CD4-positive, alpha-beta T cell (primary cell): ENCODE results near the gene HOXC9. TPM values are rescaled to one million over a fixed set of nuclear protein-coding genes. Genes with fewer than 3 reads are reported as not detected.

Experiments
- ATAC-seq: fragments of 200-7000 bp; cut with Tn5 transposase; one replicate; pipeline ENCODE4 v1.10.0; 2022; ENCODE audit warnings: mild to moderate bottlenecking; ENCODE audit not compliant: poor library complexity
- CTCF ChIA-PET: fragments of 350-600 bp; sonication (Branson Sonifier 250); formaldehyde crosslinking; loops from one replicate; lab custom pipeline; 2021; ENCODE audit warnings: antibody characterized with exemption, inconsistent platforms; lab: Charles Lee
- POLR2A ChIA-PET: fragments of 350-600 bp; sonication (Branson Sonifier 250); formaldehyde crosslinking; loops from one replicate; lab custom pipeline; 2021; ENCODE audit warnings: antibody characterized with exemption, inconsistent platforms; lab: Charles Lee
- DNase-seq, 14 experiments: peaks; one replicate each; pipeline ENCODE4 v3.0.0-alpha.2; 2013 to 2020; ENCODE audit warnings: mixed read lengths in 2 of 14
- H3K27ac ChIP-seq, 2 donors: one replicate each; pipeline versions ENCODE4 v1.5.1 to v1.7.0; 2013; ENCODE audit warnings: low read length in 2 of 2, low read depth in 1 of 2, mild to moderate bottlenecking in 1 of 2
- H3K27me3 ChIP-seq, 2 experiments: 1 replicate in 1 of 2; 2 replicates in 1 of 2; pipeline versions ENCODE4 v1.6.1 to v1.7.0; 2013; ENCODE audit warnings: low read length in 2 of 2, control low read depth in 1 of 2, mild to moderate bottlenecking in 1 of 2, moderate library complexity in 1 of 2; ENCODE audit not compliant: insufficient read depth in 2 of 2, control insufficient read depth in 1 of 2
- H3K36me3 ChIP-seq: one replicate; pipeline ENCODE4 v1.6.1; 2013; ENCODE audit warnings: low read length, control low read depth; ENCODE audit not compliant: insufficient read depth
- H3K4me1 ChIP-seq: one replicate; pipeline ENCODE4 v1.6.1; 2013; ENCODE audit warnings: low read length, control low read depth; ENCODE audit not compliant: insufficient read depth
- H3K4me3 ChIP-seq: one replicate; pipeline ENCODE4 v1.5.1; 2013; ENCODE audit warnings: mild to moderate bottlenecking, low read length, moderate library complexity
- H3K9me3 ChIP-seq, 2 experiments: 1 replicate in 1 of 2; 2 replicates in 1 of 2; pipeline versions ENCODE4 v1.6.1 to v1.7.0; 2013; ENCODE audit warnings: low read length in 2 of 2, mild to moderate bottlenecking in 2 of 2, control low read depth in 1 of 2, moderate library complexity in 1 of 2; ENCODE audit not compliant: control insufficient read depth in 1 of 2, insufficient read depth in 1 of 2
- H3K27ac Mint-ChIP-seq: one replicate; pipeline ENCODE4 v1.8.0; 2020; ENCODE audit warnings: mixed read lengths
- H3K27me3 Mint-ChIP-seq: one replicate; pipeline ENCODE4 v1.8.0; 2021; ENCODE audit warnings: mixed read lengths
- H3K36me3 Mint-ChIP-seq: one replicate; pipeline ENCODE4 v1.8.0; 2021; ENCODE audit warnings: low read depth, mixed read lengths
- H3K4me1 Mint-ChIP-seq: one replicate; pipeline ENCODE4 v1.8.0; 2021; ENCODE audit warnings: low read depth, mixed read lengths
- H3K4me3 Mint-ChIP-seq: one replicate; pipeline ENCODE4 v1.8.0; 2020; ENCODE audit warnings: mild to moderate bottlenecking, mixed read lengths
- H3K9me3 Mint-ChIP-seq: one replicate; pipeline ENCODE4 v1.8.0; 2020; ENCODE audit warnings: mixed read lengths
- CTCF ChIP-seq: fragments of 200-600 bp; IDR thresholded peaks from one replicate; pipeline ENCODE4 v1.8.0; 2022; ENCODE audit warnings: antibody characterized with exemption, mild to moderate bottlenecking
- intact Hi-C, 2 experiments: fragments of 100-400 bp; cut with DNase I in 1 of 2; cut with micrococcal nuclease in 1 of 2; formaldehyde crosslinking; loops; one replicate each; pipeline versions ENCODE4 v1.15.1 to v1.9.0; 2023 to 2025; cut with DNase I, micrococcal nuclease
- total RNA-seq, 174 experiments: library from RNA in 2 of 174; stranded (reverse) in 2 of 174; gene quantifications; one replicate each; pipeline ENCODE4 v1.2.3 and lab custom pipeline; 2021 to 2026

Gene HOXC9
- total RNA-seq, 2 experiments from 2014 or later, result not detected

GRCh38 chr12:54008260-54008552, 8.2 kb downstream of the HOXC9 start:
- intact Hi-C loops, result loop anchor here (5.0 to 10.0 kb wide), 3 partner anchors 357 to 374 kb away; partner anchors contain the start of genes GPR84 (in 1 of the 2) and ZNF385A (in 1 of the 2)

GRCh38 chr12:54009171-54010052, 9.5 kb downstream of the HOXC9 start:
- Mint-ChIP-seq H3K4me3 (peak overlapping the region; percentile 79), H3K36me3 (no peaks in the 10 kb centered on the region), H3K4me1 (peaks cover 45% of the 10 kb centered on the region), H3K27me3 (peaks cover 100% of the 10 kb centered on the region), H3K27ac (no peak overlapping the region), H3K9me3 (no peaks in the 10 kb centered on the region)
- no peak overlapping the region for H3K4me3 ChIP-seq
- POLR2A ChIA-PET, result interaction anchor here (0.7 to 1.4 kb wide), 4 partner anchors 8 to 206 kb away, joined by 3 to 8 read pairs (median 4); partner anchors contain the start of genes HOXC9 and SMUG1
- H3K36me3 ChIP-seq, result no peaks in the 10 kb centered on the region
- ATAC-seq, result peak; percentile 46
- H3K27me3 ChIP-seq, result peaks cover 93 to 97% of the 10 kb centered on the region in 2 experiments
- no peak overlapping the region for H3K27ac ChIP-seq
- DNase-seq, result peak in 3 of 14 experiments; percentile 26 to 60 (median 58)
- H3K9me3 ChIP-seq, result peaks cover 0 to 44% of the 10 kb centered on the region in 2 experiments
- CTCF ChIA-PET, result interaction anchor here (0.6 to 6.3 kb wide), 5 partner anchors 23 to 197 kb away, joined by 3 to 59 read pairs (median 19); partner anchors contain the start of gene HOXC5
- TF ChIP-seq CTCF, result no peak
- intact Hi-C loops, result loop anchor here (5.0 to 10.0 kb wide), 3 partner anchors 355 to 373 kb away; partner anchors contain the start of genes GPR84 (in 1 of the 2) and ZNF385A (in 1 of the 2)
- peaks cover 48% of the 10 kb centered on the region for H3K4me1 ChIP-seq

More at GRCh38 chr12:54008260-54008552, 8.2 kb downstream of the HOXC9 start:
- peaks cover 91 to 96% of the 10 kb centered on the region in 2 experiments for H3K27me3 ChIP-seq
- H3K4me1 ChIP-seq, result peaks cover 43% of the 10 kb centered on the region
- H3K36me3 Mint-ChIP-seq, result no peaks in the 10 kb centered on the region
- H3K9me3 Mint-ChIP-seq, result no peaks in the 10 kb centered on the region
- H3K4me1 Mint-ChIP-seq, result peaks cover 44% of the 10 kb centered on the region
- peaks cover 0 to 39% of the 10 kb centered on the region in 2 experiments for H3K9me3 ChIP-seq
- no peak for TF ChIP-seq CTCF
- H3K36me3 ChIP-seq, result no peaks in the 10 kb centered on the region
- no peak overlapping the region for H3K27ac Mint-ChIP-seq
- no peak overlapping the region for H3K27ac ChIP-seq
- ATAC-seq (no peak), DNase-seq (no peak)
- ChIA-PET CTCF (interaction anchor here (0.8 to 6.3 kb wide), 6 partner anchors 25 to 206 kb away, joined by 3 to 59 read pairs (median 12); partner anchors contain the start of gene HOXC5), POLR2A (interaction anchor here (1.3 to 1.4 kb wide), 2 partner anchors 9 to 181 kb away, joined by 3 to 8 read pairs; partner anchors contain the start of gene SMUG1)
- peaks cover 100% of the 10 kb centered on the region for H3K27me3 Mint-ChIP-seq
- H3K4me3 ChIP-seq, result no peak overlapping the region
- no peak overlapping the region for H3K4me3 Mint-ChIP-seq

GRCh38 chr12:54010053-54010971, 10.4 kb downstream of the HOXC9 start:
- no peak overlapping the region for H3K27ac Mint-ChIP-seq
- CTCF ChIA-PET, result interaction anchor here (0.9 to 5.6 kb wide), 2 partner anchors 191 to 197 kb away, joined by 4 to 40 read pairs; no protein-coding TSS in a partner anchor

More at GRCh38 chr12:54010053-54010971, 10.4 kb downstream of the HOXC9 start:
- Mint-ChIP-seq H3K4me1 (peaks cover 52% of the 10 kb centered on the region), H3K27me3 (peaks cover 100% of the 10 kb centered on the region), H3K36me3 (no peaks in the 10 kb centered on the region), H3K4me3 (no peak overlapping the region), H3K9me3 (no peaks in the 10 kb centered on the region)
- H3K36me3 ChIP-seq, result no peaks in the 10 kb centered on the region
- H3K27ac ChIP-seq, result no peak overlapping the region
- intact Hi-C loops, result no loop called here
- POLR2A ChIA-PET, result no interaction called here
- no peak for DNase-seq
- H3K27me3 ChIP-seq, result peaks cover 93 to 97% of the 10 kb centered on the region in 2 experiments
- no peak for ATAC-seq
- TF ChIP-seq CTCF, result no peak
- H3K4me3 ChIP-seq, result no peak overlapping the region
- peaks cover 50% of the 10 kb centered on the region for H3K4me1 ChIP-seq
- peaks cover 0 to 43% of the 10 kb centered on the region in 2 experiments for H3K9me3 ChIP-seq
